ENCODE data around the gene WDR35. TPM values are rescaled to one million over a fixed set of nuclear protein-coding genes. Genes with fewer than 3 reads are reported as not detected.

The WDR35 gene
- total RNA-seq, 1 experiment from 2014 or later: 17.5 TPM

DNA sequence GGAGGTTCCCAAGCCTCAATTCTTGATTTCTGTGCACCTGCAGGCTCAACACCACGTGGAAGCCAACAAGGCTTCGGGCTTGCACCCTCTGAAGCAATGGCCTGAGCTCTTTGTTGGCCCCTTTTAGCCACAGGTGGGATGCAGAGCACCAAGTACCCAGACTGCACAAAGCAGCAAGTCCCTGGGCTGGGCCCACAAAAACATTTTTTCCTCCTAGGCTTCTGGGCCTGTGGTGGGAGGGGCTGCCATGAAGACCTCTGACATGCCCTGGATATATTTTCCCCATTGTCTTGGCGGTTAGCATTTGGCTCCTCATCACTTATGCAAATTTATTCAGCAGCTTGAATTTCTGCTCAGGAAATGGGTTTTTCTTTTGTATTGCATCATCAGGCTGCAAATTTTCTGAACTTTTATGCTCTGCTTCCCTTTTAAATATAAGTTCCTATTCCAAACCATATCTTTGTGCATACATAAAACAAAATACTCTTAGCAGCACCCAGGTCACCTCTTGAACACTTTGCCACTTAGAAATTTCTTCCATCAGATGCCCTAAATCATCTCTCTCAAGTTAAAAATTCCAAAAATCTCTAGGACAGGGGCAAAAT is 31.6 kb upstream of the WDR35 start:
- CTCF ChIA-PET: interaction anchor here (0.7 to 1.3 kb wide), 2 partner anchors 72 to 214 kb away, joined by 3 to 4 read pairs; no protein-coding TSS in a partner anchor
- BruUV-seq (replicated peaks): no TSS peak
- intact Hi-C loops (cut with micrococcal nuclease): no loop called here
- DNase-seq (ENCODE audit: unreplicated experiment): no peak
- no peaks in the 10 kb centered on the region for H3K27me3 Mint-ChIP-seq (ENCODE audit: insufficient read depth, unreplicated experiment)
- peaks cover 9% of the 10 kb centered on the region for H3K9me3 Mint-ChIP-seq (ENCODE audit: unreplicated experiment)
- TF ChIP-seq, protein P1, sequence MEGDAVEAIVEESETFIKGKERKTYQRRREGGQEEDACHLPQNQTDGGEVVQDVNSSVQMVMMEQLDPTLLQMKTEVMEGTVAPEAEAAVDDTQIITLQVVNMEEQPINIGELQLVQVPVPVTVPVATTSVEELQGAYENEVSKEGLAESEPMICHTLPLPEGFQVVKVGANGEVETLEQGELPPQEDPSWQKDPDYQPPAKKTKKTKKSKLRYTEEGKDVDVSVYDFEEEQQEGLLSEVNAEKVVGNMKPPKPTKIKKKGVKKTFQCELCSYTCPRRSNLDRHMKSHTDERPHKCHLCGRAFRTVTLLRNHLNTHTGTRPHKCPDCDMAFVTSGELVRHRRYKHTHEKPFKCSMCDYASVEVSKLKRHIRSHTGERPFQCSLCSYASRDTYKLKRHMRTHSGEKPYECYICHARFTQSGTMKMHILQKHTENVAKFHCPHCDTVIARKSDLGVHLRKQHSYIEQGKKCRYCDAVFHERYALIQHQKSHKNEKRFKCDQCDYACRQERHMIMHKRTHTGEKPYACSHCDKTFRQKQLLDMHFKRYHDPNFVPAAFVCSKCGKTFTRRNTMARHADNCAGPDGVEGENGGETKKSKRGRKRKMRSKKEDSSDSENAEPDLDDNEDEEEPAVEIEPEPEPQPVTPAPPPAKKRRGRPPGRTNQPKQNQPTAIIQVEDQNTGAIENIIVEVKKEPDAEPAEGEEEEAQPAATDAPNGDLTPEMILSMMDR (IDR thresholded peaks at IDR 0.05; ENCODE audit: unreplicated experiment): no peak
- no peak overlapping the region for H3K27ac Mint-ChIP-seq (ENCODE audit: low read depth, unreplicated experiment)
- POLR2A ChIA-PET: interaction anchor here (1.1 kb wide), 1 partner anchor 29 kb away, joined by 4 read pairs; no protein-coding TSS in a partner anchor
- no peak overlapping the region for H3K4me3 Mint-ChIP-seq (ENCODE audit: unreplicated experiment)
- H3K36me3 Mint-ChIP-seq (ENCODE audit: insufficient read depth, unreplicated experiment): peaks cover 9% of the 10 kb centered on the region
- no peaks in the 10 kb centered on the region for H3K4me1 Mint-ChIP-seq (ENCODE audit: insufficient read depth, unreplicated experiment)

- no peak overlapping the region for H3K27ac Mint-ChIP-seq (ENCODE audit: low read depth, unreplicated experiment)
- H3K4me1 Mint-ChIP-seq (ENCODE audit: insufficient read depth, unreplicated experiment): no peaks in the 10 kb centered on the region
- intact Hi-C loops (cut with micrococcal nuclease): no loop called here
- TF ChIP-seq, protein P1 (IDR thresholded peaks at IDR 0.05; ENCODE audit: unreplicated experiment): no peak
- H3K27me3 Mint-ChIP-seq (ENCODE audit: insufficient read depth, unreplicated experiment): no peaks in the 10 kb centered on the region
- CTCF ChIA-PET: interaction anchor here (0.6 to 0.9 kb wide), 2 partner anchors 63 to 79 kb away, joined by 3 read pairs; no protein-coding TSS in a partner anchor
- no peak for DNase-seq (ENCODE audit: unreplicated experiment)
- peaks cover 9% of the 10 kb centered on the region for H3K36me3 Mint-ChIP-seq (ENCODE audit: insufficient read depth, unreplicated experiment)
- BruUV-seq (replicated peaks): no TSS peak
- H3K9me3 Mint-ChIP-seq (ENCODE audit: unreplicated experiment): peaks cover 9% of the 10 kb centered on the region
- POLR2A ChIA-PET: no interaction called here
- H3K4me3 Mint-ChIP-seq (ENCODE audit: unreplicated experiment): no peak overlapping the region
These were observed 29.8 kb upstream of the WDR35 start for GRCh38 chr2:20019747-20020146.

DNA sequence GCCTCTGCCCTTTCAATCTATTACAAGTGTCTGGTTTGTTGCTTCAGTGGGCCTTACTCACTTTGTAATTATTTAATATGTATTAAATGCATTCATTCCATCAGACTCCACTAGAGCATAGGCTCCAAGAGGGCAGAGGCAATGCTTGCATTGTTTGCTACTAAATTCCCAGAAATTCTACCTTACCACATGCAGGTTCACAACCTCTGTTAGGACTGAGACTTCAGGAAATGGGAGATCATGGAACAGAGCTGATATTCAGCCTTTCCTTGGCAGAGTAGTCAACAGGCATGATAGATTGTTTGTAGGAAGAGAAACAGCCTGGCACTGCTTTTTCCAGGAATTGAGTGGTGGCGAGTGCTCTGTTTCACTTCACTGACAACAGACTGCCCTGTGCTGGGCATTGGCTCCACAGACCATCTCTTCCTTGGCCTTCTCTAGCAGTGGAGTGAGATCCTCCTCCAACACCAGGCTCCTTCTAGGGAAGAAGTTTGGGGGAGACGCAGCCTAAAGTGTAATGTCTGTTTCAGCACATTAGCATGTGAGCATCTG is 28.8 kb upstream of the WDR35 start:
- intact Hi-C loops (cut with micrococcal nuclease): no loop called here
- TF ChIP-seq, protein P1 (IDR thresholded peaks at IDR 0.05; ENCODE audit: unreplicated experiment): no peak
- Mint-ChIP-seq H3K27ac (ENCODE audit: low read depth, unreplicated experiment) (no peak overlapping the region), H3K36me3 (ENCODE audit: insufficient read depth, unreplicated experiment) (peaks cover 2% of the 10 kb centered on the region), H3K4me1 (ENCODE audit: insufficient read depth, unreplicated experiment) (no peaks in the 10 kb centered on the region), H3K9me3 (ENCODE audit: unreplicated experiment) (peaks cover 15% of the 10 kb centered on the region), H3K4me3 (ENCODE audit: unreplicated experiment) (no peak overlapping the region), H3K27me3 (ENCODE audit: insufficient read depth, unreplicated experiment) (no peaks in the 10 kb centered on the region)
- DNase-seq (ENCODE audit: unreplicated experiment): no peak
- BruUV-seq (replicated peaks): no TSS peak
- ChIA-PET POLR2A (no interaction called here), CTCF (interaction anchor here (0.7 to 0.9 kb wide), 2 partner anchors 80 to 215 kb away, joined by 3 read pairs; no protein-coding TSS in a partner anchor)

DNA sequence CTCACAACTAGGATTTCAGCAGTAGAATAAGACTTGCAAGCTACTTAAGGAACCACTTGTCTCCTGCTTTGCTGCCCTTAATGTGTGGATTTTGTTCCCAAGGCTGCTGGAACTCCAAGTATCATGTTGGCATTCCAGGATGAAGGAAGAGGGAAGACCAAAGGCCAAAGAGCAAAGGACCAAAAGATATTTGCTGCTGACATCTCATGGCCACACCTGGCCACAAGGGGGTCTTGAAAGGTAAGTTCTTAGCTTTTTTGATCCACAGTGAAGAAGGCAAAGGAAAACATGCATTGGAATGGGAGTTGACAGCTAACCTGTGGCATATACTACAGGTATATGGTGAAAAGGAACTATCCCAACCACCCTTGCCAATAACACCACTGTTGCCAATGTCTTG is 26.4 kb upstream of the WDR35 start:
- ChIA-PET CTCF (interaction anchor here (0.7 to 6.7 kb wide), 36 partner anchors 8 to 311 kb away, joined by 3 to 205 read pairs (median 8); partner anchors contain the start of gene LAPTM4A), POLR2A (interaction anchor here (0.5 to 4.1 kb wide), 7 partner anchors 22 to 79 kb away, joined by 3 to 49 read pairs (median 9); partner anchors contain the start of genes LAPTM4A and WDR35)
- TF ChIP-seq, protein P1 (IDR thresholded peaks at IDR 0.05; ENCODE audit: unreplicated experiment): no peak
- Mint-ChIP-seq H3K9me3 (ENCODE audit: unreplicated experiment) (peaks cover 7% of the 10 kb centered on the region), H3K27ac (ENCODE audit: low read depth, unreplicated experiment) (no peak overlapping the region), H3K4me3 (ENCODE audit: unreplicated experiment) (no peak overlapping the region), H3K36me3 (ENCODE audit: insufficient read depth, unreplicated experiment) (no peaks in the 10 kb centered on the region), H3K4me1 (ENCODE audit: insufficient read depth, unreplicated experiment) (no peaks in the 10 kb centered on the region), H3K27me3 (ENCODE audit: insufficient read depth, unreplicated experiment) (no peaks in the 10 kb centered on the region)
- no TSS peak for BruUV-seq (replicated peaks)
- intact Hi-C loops (cut with micrococcal nuclease): no loop called here
- peak; percentile 14 for DNase-seq (ENCODE audit: unreplicated experiment)

All from MCF 10A (cell line).